Measurements from ENCODE around the gene JAK1. TPM values are rescaled to one million over a fixed set of nuclear protein-coding genes. Genes with fewer than 3 reads are reported as not detected.

JAK1 gene
- polyA plus RNA-seq, 2 of the 4 experiments (the other 2 are of a cell fraction) = 110 to 159 TPM

GRCh38 chr1:64838486-64838885 lies 127.9 kb downstream of the JAK1 start:
- TF ChIP-seq NR3C1 (IDR thresholded peaks at IDR 0.05) (no peak), NFE2L2 (conservative IDR thresholded peaks at IDR 0.05; ENCODE audit: low read length) (no peak), HOXA7 (CRISPR knock-in tag; IDR thresholded peaks at IDR 0.05) (no peak), GATA3 (IDR thresholded peaks at IDR 0.05; ENCODE audit: borderline replicate concordance) (no peak), USF2 (IDR thresholded peaks at IDR 0.05) (no peak), MAFK (IDR thresholded peaks at IDR 0.05; ENCODE audit: partially characterized antibody) (no peak), FOSB (CRISPR knock-in tag; IDR thresholded peaks at IDR 0.05) (no peak), POLR2AphosphoS2 (conservative IDR thresholded peaks at IDR 0.05; ENCODE audit: low read length) (no peak), CHD2 (IDR thresholded peaks at IDR 0.05; ENCODE audit: low read length, partially characterized antibody) (no peak), CBX8 (IDR thresholded peaks at IDR 0.05) (no peak), RARB (CRISPR knock-in tag; IDR thresholded peaks at IDR 0.05) (no peak), MAX (IDR thresholded peaks at IDR 0.05) (no peak), TFCP2L1 (CRISPR knock-in tag; IDR thresholded peaks at IDR 0.05) (no peak), POLR2A (IDR thresholded peaks at IDR 0.05; ENCODE audit: low read length) (no peak), ESRRA (IDR thresholded peaks at IDR 0.05; ENCODE audit: borderline replicate concordance, low read length) (no peak), FOSL2 (IDR thresholded peaks at IDR 0.05) (no peak), FOSL2 (CRISPR knock-in tag; IDR thresholded peaks at IDR 0.05) (no peak), KDM1A (IDR thresholded peaks at IDR 0.05; ENCODE audit: low read depth) (no peak), NPAS2 (CRISPR knock-in tag; IDR thresholded peaks at IDR 0.05; ENCODE audit: borderline replicate concordance) (no peak)
- TF ChIP-seq, protein P1, sequence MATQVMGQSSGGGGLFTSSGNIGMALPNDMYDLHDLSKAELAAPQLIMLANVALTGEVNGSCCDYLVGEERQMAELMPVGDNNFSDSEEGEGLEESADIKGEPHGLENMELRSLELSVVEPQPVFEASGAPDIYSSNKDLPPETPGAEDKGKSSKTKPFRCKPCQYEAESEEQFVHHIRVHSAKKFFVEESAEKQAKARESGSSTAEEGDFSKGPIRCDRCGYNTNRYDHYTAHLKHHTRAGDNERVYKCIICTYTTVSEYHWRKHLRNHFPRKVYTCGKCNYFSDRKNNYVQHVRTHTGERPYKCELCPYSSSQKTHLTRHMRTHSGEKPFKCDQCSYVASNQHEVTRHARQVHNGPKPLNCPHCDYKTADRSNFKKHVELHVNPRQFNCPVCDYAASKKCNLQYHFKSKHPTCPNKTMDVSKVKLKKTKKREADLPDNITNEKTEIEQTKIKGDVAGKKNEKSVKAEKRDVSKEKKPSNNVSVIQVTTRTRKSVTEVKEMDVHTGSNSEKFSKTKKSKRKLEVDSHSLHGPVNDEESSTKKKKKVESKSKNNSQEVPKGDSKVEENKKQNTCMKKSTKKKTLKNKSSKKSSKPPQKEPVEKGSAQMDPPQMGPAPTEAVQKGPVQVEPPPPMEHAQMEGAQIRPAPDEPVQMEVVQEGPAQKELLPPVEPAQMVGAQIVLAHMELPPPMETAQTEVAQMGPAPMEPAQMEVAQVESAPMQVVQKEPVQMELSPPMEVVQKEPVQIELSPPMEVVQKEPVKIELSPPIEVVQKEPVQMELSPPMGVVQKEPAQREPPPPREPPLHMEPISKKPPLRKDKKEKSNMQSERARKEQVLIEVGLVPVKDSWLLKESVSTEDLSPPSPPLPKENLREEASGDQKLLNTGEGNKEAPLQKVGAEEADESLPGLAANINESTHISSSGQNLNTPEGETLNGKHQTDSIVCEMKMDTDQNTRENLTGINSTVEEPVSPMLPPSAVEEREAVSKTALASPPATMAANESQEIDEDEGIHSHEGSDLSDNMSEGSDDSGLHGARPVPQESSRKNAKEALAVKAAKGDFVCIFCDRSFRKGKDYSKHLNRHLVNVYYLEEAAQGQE (IDR thresholded peaks at IDR 0.05) = no peak
- TF ChIP-seq, protein P2, sequence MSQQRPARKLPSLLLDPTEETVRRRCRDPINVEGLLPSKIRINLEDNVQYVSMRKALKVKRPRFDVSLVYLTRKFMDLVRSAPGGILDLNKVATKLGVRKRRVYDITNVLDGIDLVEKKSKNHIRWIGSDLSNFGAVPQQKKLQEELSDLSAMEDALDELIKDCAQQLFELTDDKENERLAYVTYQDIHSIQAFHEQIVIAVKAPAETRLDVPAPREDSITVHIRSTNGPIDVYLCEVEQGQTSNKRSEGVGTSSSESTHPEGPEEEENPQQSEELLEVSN (IDR thresholded peaks at IDR 0.05; ENCODE audit: borderline replicate concordance, low read depth) = no peak
- CTCF ChIA-PET = interaction anchor here (0.6 to 1.1 kb wide), 3 partner anchors 11 to 15 kb away, joined by 3 read pairs; no protein-coding TSS in a partner anchor
- DNase-seq (ENCODE audit: low read depth in 1 of 2, low spot score in 1 of 2) = no peak
- FAIRE-seq = no peak
- peaks cover 33% of the 10 kb centered on the region for H3K4me1 ChIP-seq
- H3K9me3 ChIP-seq = no peaks in the 10 kb centered on the region
- 89% methylated on average over 6 of the region's 7 CpGs for WGBS (ENCODE audit: missing lambda C conversion rate)
- no peak for ATAC-seq
- POLR2A ChIA-PET = no interaction called here
- H3K4me3 ChIP-seq = no peak overlapping the region
- no peak overlapping the region for H3K4me2 ChIP-seq
- H3K27ac ChIP-seq = no peak overlapping the region

DNA sequence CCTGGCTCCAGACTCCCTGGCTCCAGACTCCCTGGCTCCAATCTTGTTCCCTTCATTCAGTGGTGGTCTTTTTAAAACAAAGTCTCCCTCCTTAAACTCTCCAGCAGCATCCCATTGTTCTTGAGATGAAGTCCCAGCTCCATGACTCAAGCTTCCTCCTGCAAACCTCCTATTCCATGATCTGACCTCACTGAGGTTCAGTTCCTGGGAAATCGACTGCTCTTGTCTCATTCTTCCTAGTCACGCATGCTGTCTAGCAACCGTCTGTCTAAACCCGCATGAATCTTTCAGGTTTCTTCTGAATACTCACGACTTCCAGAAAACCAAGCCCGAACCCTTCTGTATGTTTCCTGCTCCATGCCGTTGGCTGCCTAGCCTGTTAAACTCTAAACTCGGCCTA lies 129.5 kb downstream of the JAK1 start:
- H3K4me3 ChIP-seq = no peak overlapping the region
- ChIA-PET POLR2A (no interaction called here), CTCF (no interaction called here)
- ATAC-seq = no peak
- H3K27ac ChIP-seq = no peak overlapping the region
- no peak overlapping the region for H3K4me2 ChIP-seq
- FAIRE-seq = no peak
- 93% methylated on average over 8 of the region's 8 CpGs for WGBS (ENCODE audit: missing lambda C conversion rate)
- H3K9me3 ChIP-seq = no peaks in the 10 kb centered on the region
- DNase-seq (ENCODE audit: low read depth in 1 of 2, low spot score in 1 of 2) = no peak
- no peak for TF ChIP-seq USF2 (IDR thresholded peaks at IDR 0.05)
- TF ChIP-seq RAD21 (conservative IDR thresholded peaks at IDR 0.05 in 1 of 2, IDR thresholded peaks at IDR 0.05 in 1 of 2) = no peak
- TF ChIP-seq HOXB13 (CRISPR knock-in tag; IDR thresholded peaks at IDR 0.05; ENCODE audit: low read depth) = no peak
- no peak for TF ChIP-seq RCOR1 (IDR thresholded peaks at IDR 0.05; ENCODE audit: low read depth, low read length)
- TF ChIP-seq, protein P2 (IDR thresholded peaks at IDR 0.05; ENCODE audit: borderline replicate concordance, low read depth) = no peak
- TF ChIP-seq EP300 (IDR thresholded peaks at IDR 0.05) = no peak
- TF ChIP-seq TFCP2L1 (CRISPR knock-in tag; IDR thresholded peaks at IDR 0.05) = no peak
- H3K4me1 ChIP-seq = peaks cover 29% of the 10 kb centered on the region
